Ovary (tissue), 9 donors: ENCODE data around the gene PROM2. TPM values are rescaled to one million over a fixed set of nuclear protein-coding genes. Genes with fewer than 3 reads are reported as not detected.

Source experiments
- DNase-seq, 5 donors: peaks; one replicate each; pipeline ENCODE4 v3.0.0-alpha.2; 2019 to 2020
- H3K27ac ChIP-seq, 2 donors: fragments of 200-600 bp; one replicate each; pipeline versions ENCODE4 v1.5.1 to v1.8.0; 2019 to 2022
- H3K27me3 ChIP-seq: fragments of 200-600 bp; one replicate; pipeline ENCODE4 v1.8.0; 2022
- H3K36me3 ChIP-seq: fragments of 200-600 bp; sonication (generic); one replicate; pipeline ENCODE4 v1.5.1; 2019
- H3K4me1 ChIP-seq: one replicate; pipeline ENCODE4 v1.8.1; 2013; ENCODE audit warnings: mild to moderate bottlenecking, moderate library complexity; ENCODE audit not compliant: insufficient read depth
- H3K4me3 ChIP-seq: fragments of 200-600 bp; sonication (generic); one replicate; pipeline ENCODE4 v1.5.1; 2017
- H3K9me3 ChIP-seq, 2 donors: fragments of 200-600 bp in 1 of 2; sonication (generic) in 1 of 2; one replicate each; pipeline versions ENCODE4 v1.5.1 to v1.8.1; 2013 to 2019; ENCODE audit warnings: mild to moderate bottlenecking in 1 of 2, moderate library complexity in 1 of 2
- EP300 ChIP-seq: sonication (generic); formaldehyde crosslinking; IDR thresholded peaks from one replicate; pipeline ENCODE4 v1.6.1; 2017; ENCODE audit warnings: antibody characterized with exemption
- POLR2A ChIP-seq: fragments of 450-650 bp; IDR thresholded peaks from one replicate; pipeline ENCODE4 v1.6.1; 2017; ENCODE audit warnings: antibody characterized with exemption, mild to moderate bottlenecking, moderate library complexity
- WGBS, 3 donors: extraction: QIAGEN DNeasy Blood & Tissue Kit in 1 of 3; methylation state at CpG; one replicate each; pipeline versions ENCODE4 v1.1.5 to v1.1.7; 2013 to 2017; 5-methylcytosine and 5-hydroxymethylcytosine counted together
- intact Hi-C, 4 donors: fragments of 100-400 bp; cut with DNase I; formaldehyde crosslinking; loops; one replicate each; pipeline versions ENCODE4 v1.11.0 to v1.15.1; 2022 to 2023
- polyA plus RNA-seq, 2 donors: library from polyadenylated mRNA; stranded (reverse); fragments of 200-250 nt in 1 of 2; fragments of 350-450 nt in 1 of 2; fragmentation: Illumina TruSeq in 1 of 2; extraction: RNeasy Lipid Tissue Mini Kit (QIAGEN cat#74804) in 1 of 2; gene quantifications; one replicate each; pipeline ENCODE4 v1.2.3, GENCODE V29; 2013 to 2014
- total RNA-seq, 7 donors: library from RNA; depleted of rRNA in 2 of 7; stranded (reverse); fragments of >200 nt in 2 of 7; fragmentation: NEBNext Ultra II Directional in 3 of 7; extraction: Animal tissue kit (Norgen Biotek cat#: 25700) in 3 of 7; gene quantifications; one replicate each; pipeline versions ENCODE4 v1.1.0 to v1.2.4, GENCODE V29; 2016 to 2023
- TF ChIP-seq, protein P1 (sequence below), 3 donors: fragments of 450-650 bp in 2 of 3; fragments of 200-600 bp in 1 of 3; IDR thresholded peaks; one replicate each; pipeline versions ENCODE4 v1.5.1 to v1.8.0; 2016 to 2022; ENCODE audit warnings: antibody characterized with exemption in 3 of 3, mild to moderate bottlenecking in 1 of 3
- donor health status: DM: no; HTN: no; CAD: no; lungs with moderate emphysema.
- donor health status: DM: no; HTN: no; CAD: no.
- donor health status: Bipolar disorder and iron deficiency.
- donor health status: DM: yes; HTN: yes; CAD: no.
- donor health status: DM: no; HTN: no; CAD: no.
- donor health status: DM: yes; HTN: yes; CAD: no.

The PROM2 gene
- total and polyA plus RNA-seq, 9 donors: 0.37 to 5.1 (median 3.4) TPM

DNA sequence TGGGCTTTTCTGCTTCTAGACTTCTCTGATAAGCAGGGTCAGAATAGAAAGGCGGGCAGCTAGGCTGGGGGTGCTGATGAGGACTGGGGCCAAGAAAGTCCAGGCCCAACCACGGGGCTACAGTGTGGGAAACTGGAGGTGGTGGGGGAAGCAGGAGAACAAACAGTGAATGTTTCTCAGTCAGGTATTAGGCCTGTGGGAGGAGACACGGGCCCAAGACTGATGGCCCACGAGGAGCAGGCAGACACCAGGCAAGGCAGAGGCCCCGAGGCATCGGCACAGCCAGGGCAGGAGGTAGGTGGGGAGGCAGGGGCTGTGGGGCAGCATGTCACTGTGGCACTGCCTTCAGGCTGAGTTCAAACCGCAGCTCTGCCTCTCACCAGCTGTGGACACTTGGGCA, 63.6 kb downstream of the PROM2 start:
- H3K27me3 ChIP-seq: no peaks in the 10 kb centered on the region
- TF ChIP-seq, protein P1, sequence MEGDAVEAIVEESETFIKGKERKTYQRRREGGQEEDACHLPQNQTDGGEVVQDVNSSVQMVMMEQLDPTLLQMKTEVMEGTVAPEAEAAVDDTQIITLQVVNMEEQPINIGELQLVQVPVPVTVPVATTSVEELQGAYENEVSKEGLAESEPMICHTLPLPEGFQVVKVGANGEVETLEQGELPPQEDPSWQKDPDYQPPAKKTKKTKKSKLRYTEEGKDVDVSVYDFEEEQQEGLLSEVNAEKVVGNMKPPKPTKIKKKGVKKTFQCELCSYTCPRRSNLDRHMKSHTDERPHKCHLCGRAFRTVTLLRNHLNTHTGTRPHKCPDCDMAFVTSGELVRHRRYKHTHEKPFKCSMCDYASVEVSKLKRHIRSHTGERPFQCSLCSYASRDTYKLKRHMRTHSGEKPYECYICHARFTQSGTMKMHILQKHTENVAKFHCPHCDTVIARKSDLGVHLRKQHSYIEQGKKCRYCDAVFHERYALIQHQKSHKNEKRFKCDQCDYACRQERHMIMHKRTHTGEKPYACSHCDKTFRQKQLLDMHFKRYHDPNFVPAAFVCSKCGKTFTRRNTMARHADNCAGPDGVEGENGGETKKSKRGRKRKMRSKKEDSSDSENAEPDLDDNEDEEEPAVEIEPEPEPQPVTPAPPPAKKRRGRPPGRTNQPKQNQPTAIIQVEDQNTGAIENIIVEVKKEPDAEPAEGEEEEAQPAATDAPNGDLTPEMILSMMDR (IDR thresholded peaks at IDR 0.05): no peak
- no peak for TF ChIP-seq POLR2A
- TF ChIP-seq EP300: no peak
- DNase-seq: no peak
- no peaks in the 10 kb centered on the region for H3K9me3 ChIP-seq
- no peaks in the 10 kb centered on the region for H3K36me3 ChIP-seq
- H3K4me1 ChIP-seq: no peaks in the 10 kb centered on the region
- no peak overlapping the region for H3K4me3 ChIP-seq
- no peak overlapping the region for H3K27ac ChIP-seq
- 53 to 73% (median 64%) methylated on average over 7 of the region's 7 CpGs for WGBS, 3 donors
- intact Hi-C loops: no loop called here

Other genes starting within 250 kb of the PROM2 start
- gene MAL, start 248.7 kb upstream of the PROM2 start, total RNA-seq: 1 to 10 TPM in 4 of 7 donors, under 1 TPM in 1, not detected in 2; 0.45 to 2.2 (median 1.6) TPM
- gene MAL, start 248.7 kb upstream of the PROM2 start, polyA plus RNA-seq: 1 to 10 TPM in 1 of 2 donors, under 1 TPM in 1; 0.90 to 4.7 TPM
- gene MRPS5, start 152.6 kb upstream of the PROM2 start, total RNA-seq: 10 to 100 TPM; 32.4 to 45.4 (median 39.7) TPM
- gene MRPS5, start 152.6 kb upstream of the PROM2 start, polyA plus RNA-seq: 10 to 100 TPM; 36.2 to 62.9 TPM
- gene ZNF514, start 114.6 kb upstream of the PROM2 start, total RNA-seq: 10 to 100 TPM; 16.5 to 30.8 (median 24.4) TPM
- 10 to 100 TPM; 10.3 to 16.9 TPM for gene ZNF514, start 114.6 kb upstream of the PROM2 start, polyA plus RNA-seq
- 1 to 10 TPM; 3.6 to 6.9 (median 4.6) TPM for gene ZNF2, start 108.6 kb upstream of the PROM2 start, total RNA-seq
- gene ZNF2, start 108.6 kb upstream of the PROM2 start, polyA plus RNA-seq: 1 to 10 TPM; 3.1 to 7.9 TPM
- gene ZNF892, start 66.9 kb upstream of the PROM2 start, total RNA-seq: 1 to 10 TPM; 3.0 to 8.2 (median 5.8) TPM
- 1 to 10 TPM in 1 of 2 donors, under 1 TPM in 1; 0.63 to 1.6 TPM for gene ZNF892, start 66.9 kb upstream of the PROM2 start, polyA plus RNA-seq
- gene KCNIP3, start 22.9 kb downstream of the PROM2 start, total RNA-seq: 10 to 100 TPM in 5 of 7 donors, 1 to 10 TPM in 2; 7.4 to 26.0 (median 16.5) TPM
- 1 to 10 TPM; 2.2 to 9.7 TPM for gene KCNIP3, start 22.9 kb downstream of the PROM2 start, polyA plus RNA-seq
- gene FAHD2A, start 128.3 kb downstream of the PROM2 start, total RNA-seq: 10 to 100 TPM; 15.3 to 33.6 (median 29.2) TPM
- 10 to 100 TPM; 25.0 to 30.2 TPM for gene FAHD2A, start 128.3 kb downstream of the PROM2 start, polyA plus RNA-seq
- gene TRIM43B, start 210.3 kb downstream of the PROM2 start, total RNA-seq: not detected
- gene TRIM43B, start 210.3 kb downstream of the PROM2 start, polyA plus RNA-seq: not detected